Adrenal gland (tissue), 5 donors: ENCODE measurements around the gene ABCD1.

ENCODE experiments used
- POLR2A ChIP-seq, 2 donors: fragments of 450-650 bp; IDR thresholded peaks; one replicate each; pipeline ENCODE4 v1.6.1; 2017; ENCODE audit warnings: antibody characterized with exemption in 2 of 2, mild to moderate bottlenecking in 2 of 2, moderate library complexity in 1 of 2
- TF ChIP-seq, protein P1 (sequence below), 6 experiments: fragments of 450-650 bp in 4 of 6; fragments of 200-600 bp in 2 of 6; sonication (generic) in 1 of 6; IDR thresholded peaks; 1 replicate in 5 of 6; 2 replicates in 1 of 6; pipeline versions ENCODE4 v1.5.1 to v1.8.0; 2016 to 2021; ENCODE audit warnings: antibody characterized with exemption in 6 of 6, mild to moderate bottlenecking in 2 of 6, moderate library complexity in 1 of 6
- donor health status: DM: no; HTN: no; CAD: no.

DNA sequence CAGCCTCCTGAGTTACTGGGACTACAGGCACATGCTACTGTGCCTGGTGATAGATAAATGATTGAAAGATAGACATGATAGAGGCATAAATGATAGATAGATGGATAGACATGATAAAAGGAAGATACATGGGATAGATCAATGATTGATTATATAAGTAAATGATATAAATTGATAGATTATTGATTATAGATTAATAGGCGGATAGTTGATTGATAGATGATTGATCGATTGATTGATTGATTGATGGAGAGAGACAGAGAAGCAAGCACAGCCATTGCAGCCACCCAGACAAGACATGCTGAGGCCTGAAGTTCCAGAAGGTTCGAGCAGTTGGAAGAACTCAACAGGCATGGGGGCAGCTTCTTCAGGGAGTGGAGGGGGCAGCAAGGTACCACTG lies 21.7 kb downstream of the ABCD1 start:
- TF ChIP-seq, protein P1, sequence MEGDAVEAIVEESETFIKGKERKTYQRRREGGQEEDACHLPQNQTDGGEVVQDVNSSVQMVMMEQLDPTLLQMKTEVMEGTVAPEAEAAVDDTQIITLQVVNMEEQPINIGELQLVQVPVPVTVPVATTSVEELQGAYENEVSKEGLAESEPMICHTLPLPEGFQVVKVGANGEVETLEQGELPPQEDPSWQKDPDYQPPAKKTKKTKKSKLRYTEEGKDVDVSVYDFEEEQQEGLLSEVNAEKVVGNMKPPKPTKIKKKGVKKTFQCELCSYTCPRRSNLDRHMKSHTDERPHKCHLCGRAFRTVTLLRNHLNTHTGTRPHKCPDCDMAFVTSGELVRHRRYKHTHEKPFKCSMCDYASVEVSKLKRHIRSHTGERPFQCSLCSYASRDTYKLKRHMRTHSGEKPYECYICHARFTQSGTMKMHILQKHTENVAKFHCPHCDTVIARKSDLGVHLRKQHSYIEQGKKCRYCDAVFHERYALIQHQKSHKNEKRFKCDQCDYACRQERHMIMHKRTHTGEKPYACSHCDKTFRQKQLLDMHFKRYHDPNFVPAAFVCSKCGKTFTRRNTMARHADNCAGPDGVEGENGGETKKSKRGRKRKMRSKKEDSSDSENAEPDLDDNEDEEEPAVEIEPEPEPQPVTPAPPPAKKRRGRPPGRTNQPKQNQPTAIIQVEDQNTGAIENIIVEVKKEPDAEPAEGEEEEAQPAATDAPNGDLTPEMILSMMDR (IDR thresholded peaks at IDR 0.05), result no peak
- no peak for TF ChIP-seq POLR2A (IDR thresholded peaks at IDR 0.05)
